ENCODE measurements around the gene CNTNAP4.

DNA sequence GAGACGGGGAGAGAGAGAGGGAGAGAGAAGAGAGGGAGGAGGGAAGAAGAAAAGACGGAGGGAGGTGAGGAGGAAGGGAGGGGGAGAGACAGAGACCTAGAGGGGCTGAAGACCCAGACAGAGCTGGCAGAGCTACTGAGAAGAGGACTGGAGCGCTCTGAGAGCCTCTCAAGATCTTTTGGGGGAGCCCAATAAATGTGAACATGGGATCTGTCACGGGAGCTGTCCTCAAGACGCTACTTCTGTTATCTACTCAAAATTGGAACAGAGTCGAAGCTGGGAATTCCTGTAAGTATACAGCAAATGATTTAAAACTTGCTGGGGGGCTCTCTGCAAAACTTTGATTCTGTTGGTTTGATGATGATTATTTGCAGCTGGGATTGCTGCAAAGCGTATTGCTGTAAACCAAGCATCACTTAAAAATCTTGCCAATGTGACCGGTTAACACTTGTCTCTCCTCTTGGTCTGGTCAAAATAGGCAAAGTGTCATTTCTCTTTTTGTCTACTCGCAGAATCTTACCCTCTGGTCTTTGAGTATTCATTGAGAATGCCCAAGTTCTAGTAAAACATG lies 344 bp downstream of the CNTNAP4 start:
- TF ChIP-seq, protein P1, sequence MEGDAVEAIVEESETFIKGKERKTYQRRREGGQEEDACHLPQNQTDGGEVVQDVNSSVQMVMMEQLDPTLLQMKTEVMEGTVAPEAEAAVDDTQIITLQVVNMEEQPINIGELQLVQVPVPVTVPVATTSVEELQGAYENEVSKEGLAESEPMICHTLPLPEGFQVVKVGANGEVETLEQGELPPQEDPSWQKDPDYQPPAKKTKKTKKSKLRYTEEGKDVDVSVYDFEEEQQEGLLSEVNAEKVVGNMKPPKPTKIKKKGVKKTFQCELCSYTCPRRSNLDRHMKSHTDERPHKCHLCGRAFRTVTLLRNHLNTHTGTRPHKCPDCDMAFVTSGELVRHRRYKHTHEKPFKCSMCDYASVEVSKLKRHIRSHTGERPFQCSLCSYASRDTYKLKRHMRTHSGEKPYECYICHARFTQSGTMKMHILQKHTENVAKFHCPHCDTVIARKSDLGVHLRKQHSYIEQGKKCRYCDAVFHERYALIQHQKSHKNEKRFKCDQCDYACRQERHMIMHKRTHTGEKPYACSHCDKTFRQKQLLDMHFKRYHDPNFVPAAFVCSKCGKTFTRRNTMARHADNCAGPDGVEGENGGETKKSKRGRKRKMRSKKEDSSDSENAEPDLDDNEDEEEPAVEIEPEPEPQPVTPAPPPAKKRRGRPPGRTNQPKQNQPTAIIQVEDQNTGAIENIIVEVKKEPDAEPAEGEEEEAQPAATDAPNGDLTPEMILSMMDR (IDR thresholded peaks at IDR 0.05): no peak
- TF ChIP-seq POLR2AphosphoS5 (IDR thresholded peaks at IDR 0.05): no peak
